ENCODE results near the gene VAV3. TPM values are rescaled to one million over a fixed set of nuclear protein-coding genes. Genes with fewer than 3 reads are reported as not detected.
A peak's percentile ranks its signal among the peaks of the same experiment; 100 is the strongest.
"Not testable (repeated sequence)": the region's sequence is repeated elsewhere in the genome, so short reads cannot be mapped to it uniquely, and the experiment has no call there.

The VAV3 gene, protein sequence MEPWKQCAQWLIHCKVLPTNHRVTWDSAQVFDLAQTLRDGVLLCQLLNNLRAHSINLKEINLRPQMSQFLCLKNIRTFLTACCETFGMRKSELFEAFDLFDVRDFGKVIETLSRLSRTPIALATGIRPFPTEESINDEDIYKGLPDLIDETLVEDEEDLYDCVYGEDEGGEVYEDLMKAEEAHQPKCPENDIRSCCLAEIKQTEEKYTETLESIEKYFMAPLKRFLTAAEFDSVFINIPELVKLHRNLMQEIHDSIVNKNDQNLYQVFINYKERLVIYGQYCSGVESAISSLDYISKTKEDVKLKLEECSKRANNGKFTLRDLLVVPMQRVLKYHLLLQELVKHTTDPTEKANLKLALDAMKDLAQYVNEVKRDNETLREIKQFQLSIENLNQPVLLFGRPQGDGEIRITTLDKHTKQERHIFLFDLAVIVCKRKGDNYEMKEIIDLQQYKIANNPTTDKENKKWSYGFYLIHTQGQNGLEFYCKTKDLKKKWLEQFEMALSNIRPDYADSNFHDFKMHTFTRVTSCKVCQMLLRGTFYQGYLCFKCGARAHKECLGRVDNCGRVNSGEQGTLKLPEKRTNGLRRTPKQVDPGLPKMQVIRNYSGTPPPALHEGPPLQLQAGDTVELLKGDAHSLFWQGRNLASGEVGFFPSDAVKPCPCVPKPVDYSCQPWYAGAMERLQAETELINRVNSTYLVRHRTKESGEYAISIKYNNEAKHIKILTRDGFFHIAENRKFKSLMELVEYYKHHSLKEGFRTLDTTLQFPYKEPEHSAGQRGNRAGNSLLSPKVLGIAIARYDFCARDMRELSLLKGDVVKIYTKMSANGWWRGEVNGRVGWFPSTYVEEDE
- total RNA-seq: 6.4 TPM

DNA sequence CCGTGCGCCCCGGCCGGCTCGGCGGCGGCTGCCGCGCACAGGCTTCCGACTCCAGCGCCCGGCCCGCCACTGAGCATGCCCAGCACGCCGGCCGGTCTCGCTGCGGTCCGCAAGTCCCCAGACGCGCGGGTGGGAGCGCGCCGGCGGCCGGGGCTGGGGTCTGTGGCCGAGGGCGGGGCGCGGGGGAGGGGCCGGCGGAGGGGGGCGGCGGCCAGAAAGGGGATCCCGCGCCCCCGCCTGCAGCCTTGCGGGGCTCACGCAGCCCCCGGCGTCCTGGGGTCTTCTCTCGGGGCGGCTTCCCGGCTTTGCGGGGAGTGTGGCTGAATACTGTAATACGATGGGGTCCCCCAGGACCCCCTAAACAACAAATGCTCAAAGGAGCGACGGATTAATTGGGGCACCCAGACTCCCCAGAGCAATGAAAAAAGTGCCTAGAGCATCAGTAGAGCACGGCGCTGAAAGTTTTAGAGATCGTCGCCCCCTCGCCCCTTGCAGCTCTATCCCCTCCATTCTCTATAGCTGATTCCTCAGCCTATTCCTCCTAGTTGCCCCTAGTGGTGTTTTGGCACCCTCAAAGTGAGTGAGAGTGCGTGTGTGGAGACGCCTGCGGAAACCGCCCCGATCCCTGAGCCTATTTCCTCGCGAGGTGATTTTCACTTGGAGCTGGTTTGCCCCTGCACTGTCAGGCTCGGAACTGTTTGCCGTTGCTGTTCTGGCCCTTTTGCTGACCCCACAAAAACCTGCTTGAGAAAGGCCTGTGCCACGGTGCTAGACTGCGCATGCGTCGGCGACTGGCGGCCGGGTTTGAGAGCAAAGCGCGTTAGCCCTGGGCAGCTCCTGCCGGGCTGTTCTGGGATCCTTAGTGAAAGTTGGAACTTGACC, at the start of gene VAV3:
Gene VAV3, minus strand, starts transcription at position 71 of the 882 bp plus-strand sequence. CDS start 311 bp downstream, outside the sequence.
- intact Hi-C loops (cut with DNase I): no loop called here
- ATAC-seq (peak; percentile 80), DNase-seq (ENCODE audit: low spot score) (peak; percentile 75)

DNA sequence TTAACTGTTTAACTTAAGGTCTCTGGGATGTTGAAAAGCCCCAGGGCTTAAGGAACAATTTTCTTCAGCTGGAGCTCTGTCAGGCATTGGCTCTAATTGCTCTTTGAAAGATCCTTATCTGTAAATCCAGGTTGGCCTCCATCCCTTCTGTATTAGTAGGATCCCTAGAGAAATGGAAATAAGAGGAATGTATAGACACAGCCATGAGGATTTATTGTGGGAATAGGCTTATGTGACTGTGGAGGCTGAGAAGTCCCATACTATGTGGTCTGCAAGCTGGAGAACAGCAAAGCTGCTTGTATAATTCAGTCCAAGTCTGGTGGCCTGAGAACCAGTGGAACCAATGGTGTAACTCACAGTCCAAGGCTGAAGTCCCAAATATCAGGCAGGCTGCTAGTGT, 47.6 kb upstream of the VAV3 start:
- no peak for ATAC-seq
- intact Hi-C loops (cut with DNase I): no loop called here

DNA sequence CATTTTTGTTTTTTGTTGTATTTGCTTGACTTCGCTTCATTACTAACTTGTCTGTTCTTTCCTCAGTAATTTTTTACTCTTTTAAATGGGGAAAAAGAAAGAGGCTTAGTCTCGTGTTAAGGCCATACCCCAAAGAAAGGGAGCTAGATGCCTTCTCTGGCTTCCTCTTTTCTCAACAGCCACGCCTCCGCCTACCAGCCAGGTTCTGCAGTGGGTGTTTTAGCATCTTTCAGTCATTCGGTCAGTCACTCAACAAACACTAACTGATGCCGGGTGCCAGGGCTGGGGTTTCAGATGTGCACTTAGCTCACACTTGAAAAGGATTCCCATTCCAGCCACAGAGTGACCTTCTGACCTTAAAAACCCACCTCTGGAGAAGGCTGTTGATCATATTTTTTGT, 46.3 kb upstream of the VAV3 start:
- intact Hi-C loops (cut with DNase I): no loop called here
- DNase-seq (ENCODE audit: low spot score) (no peak), ATAC-seq (no peak)

More for the DNA sequence above, 47.6 kb upstream of the VAV3 start:
- DNase-seq (ENCODE audit: low spot score): no peak

DNA sequence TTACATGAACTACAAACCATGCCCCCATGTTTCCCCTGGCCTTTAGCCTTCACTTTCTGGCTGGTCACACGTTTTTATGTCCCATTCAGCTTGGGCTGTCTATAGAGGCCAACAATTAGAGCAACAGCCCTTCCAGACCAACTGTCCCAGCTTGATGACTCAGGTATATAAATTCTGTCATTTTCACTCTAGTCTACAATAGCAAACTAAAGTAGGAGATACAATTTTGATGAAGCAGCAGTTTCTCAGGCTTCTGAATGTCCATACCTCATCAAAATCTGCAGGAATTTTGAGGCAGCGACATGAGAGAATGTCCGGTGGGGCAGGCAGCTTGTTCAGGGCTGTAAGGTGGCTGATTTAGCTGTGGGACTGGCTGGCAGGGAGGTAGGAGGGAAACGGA, 45.6 kb upstream of the VAV3 start:
- intact Hi-C loops (cut with DNase I): no loop called here
- no peak for ATAC-seq
- no peak for DNase-seq (ENCODE audit: low spot score)

DNA sequence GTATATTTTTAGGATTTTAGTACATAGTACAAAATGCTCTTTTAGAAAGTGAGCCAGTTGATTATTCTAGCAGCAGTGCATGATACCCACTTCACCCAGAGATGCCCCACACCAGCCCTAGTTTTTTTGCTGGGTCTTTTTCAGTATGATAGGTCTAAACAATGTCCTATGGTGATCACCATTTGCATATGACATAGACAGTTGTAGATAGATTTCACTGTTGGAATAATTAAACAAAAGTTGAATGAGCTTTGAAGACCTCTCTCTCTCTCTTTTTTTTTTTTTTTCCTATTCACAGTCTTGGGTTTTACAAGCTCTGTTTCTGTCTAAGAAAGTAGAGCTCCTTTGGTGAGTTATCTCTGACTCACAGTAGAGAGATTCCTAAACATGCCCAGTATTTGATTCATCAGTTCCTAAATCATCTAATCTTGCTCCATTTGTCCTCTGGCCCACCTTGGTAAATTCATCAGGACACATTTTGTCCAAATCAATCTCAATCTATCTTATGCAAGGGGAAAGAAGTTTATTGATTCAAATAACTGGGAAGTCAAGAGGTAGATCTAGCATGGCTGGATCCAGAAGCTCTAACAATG, 44.7 kb upstream of the VAV3 start:
- DNase-seq (ENCODE audit: low spot score) (no peak), ATAC-seq (no peak)
- intact Hi-C loops (cut with DNase I): no loop called here

DNA sequence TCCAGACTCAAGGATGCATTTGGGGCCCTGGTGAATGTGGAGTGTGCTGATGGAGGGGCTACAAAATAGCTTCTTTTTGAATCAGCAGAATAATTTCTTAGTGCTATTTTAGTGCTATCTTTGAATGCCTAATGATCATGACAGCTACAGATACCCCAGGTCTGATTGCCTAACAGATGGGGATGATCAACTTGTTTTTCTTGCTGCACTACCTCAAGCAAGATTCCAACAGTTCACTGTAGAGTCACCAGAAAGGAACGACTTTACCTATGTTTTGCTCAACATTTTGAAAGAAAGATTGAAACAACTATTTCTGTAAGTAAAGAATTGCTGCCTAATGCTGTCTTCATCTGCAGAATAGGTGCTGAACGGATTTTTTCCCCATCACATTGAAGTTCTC, 42.6 kb upstream of the VAV3 start:
- no peak for ATAC-seq
- intact Hi-C loops (cut with DNase I): no loop called here
- DNase-seq (ENCODE audit: low spot score): no peak

DNA sequence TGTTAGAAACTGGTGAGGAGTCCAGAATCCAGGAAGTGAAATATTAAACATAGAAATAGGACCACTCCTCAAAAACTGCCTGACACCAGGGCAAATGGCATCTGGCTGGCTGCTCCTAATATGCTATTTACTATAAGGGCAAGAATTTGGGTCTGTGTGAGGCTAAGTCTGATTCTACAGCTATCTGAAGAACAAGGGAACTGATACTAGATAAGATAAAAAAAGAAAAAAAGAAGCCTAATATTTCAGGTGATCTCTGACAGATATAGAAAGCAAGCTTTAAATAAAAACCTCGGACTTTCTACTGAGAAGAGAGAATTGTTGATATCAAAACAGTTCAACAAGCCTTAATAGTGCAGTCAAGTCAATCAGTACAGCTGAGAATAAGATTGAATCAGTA, 42.1 kb upstream of the VAV3 start:
- no peak for ATAC-seq
- no peak for DNase-seq (ENCODE audit: low spot score)
- intact Hi-C loops (cut with DNase I): no loop called here

DNA sequence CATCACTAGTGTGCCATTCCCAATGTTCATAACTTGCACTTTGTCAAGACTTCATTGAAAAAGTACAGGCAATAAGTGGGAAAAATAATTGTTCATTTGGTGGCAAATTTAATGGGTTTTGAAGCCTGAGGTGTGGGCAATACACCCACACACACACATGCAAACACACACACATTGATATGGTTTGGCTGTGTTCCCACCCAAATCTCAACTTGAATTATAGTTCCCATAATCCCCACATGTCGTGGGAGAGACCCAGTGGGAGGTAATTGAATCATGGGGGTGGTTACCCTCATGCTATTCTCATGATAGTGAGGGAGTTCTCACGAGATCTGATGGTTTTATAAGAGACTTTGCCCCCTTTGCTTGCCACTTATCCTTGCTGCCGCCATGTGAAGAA, 39.9 kb upstream of the VAV3 start:
- intact Hi-C loops (cut with DNase I); DNase-seq (ENCODE audit: low spot score); ATAC-seq: not testable (repeated sequence)

DNA sequence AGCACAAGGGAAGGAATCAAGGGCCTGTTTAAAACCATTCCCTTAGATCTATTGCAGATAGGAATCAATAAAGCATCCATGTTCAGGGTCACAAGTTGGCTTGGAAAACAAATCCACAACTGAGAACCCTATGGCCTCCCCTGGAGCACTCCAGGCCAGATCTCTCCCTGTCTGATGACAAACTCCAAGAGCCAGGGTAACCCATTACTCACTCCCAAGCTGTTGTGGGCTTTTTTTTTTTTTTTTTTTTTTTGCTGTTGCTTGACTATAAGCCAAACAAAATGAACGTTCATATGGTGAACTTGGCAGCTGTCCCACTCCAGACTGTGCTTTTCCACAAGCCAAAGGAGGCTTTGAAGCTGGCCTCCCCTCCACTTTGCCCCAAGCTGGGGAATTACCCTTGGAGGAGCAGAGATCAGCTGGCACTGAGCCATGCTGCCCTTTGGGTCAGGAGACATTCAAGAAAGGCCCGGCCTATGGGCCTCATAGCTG, 35.7 kb upstream of the VAV3 start:
- intact Hi-C loops (cut with DNase I): no loop called here
- DNase-seq (ENCODE audit: low spot score): peak; percentile 72
- peak; percentile 24 for ATAC-seq

DNA sequence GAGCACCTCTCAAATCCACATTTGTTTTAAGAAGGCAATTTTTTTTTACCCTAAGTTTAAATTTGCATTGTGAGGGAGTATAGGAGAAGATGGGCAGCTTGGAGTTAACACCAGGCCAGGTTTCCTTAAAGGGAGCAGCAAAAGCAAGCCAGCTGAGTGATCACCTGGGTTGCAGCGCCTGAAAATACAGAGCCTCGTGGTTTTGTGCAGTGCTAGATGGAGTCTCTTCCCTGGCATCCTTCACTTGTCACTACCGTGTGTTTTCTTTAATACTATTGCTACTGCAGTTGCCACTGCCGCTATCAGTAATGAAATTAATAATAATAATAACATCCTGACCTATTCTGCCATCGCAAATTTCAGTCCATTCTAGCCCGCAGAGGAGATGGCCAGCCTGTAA, 35.2 kb upstream of the VAV3 start:
- intact Hi-C loops (cut with DNase I): no loop called here
- no peak for DNase-seq (ENCODE audit: low spot score)

DNA sequence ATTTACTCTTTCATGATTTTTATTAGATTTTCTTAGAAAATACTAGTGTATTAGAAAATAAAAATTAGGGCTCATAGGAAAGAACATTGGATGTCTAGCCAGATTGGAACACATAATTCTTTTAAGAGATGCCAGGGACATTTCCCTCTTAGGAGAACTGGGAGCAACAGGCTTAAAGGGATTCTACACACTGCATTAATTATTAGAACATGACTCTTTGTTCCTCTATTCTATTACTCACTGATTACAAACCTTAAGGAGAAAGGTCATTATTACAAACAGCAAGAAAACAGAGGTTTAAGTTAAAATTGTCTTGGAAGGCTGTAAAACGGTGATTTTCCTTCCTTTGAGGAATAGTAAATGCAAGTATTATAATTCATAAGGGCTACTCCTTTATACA, 32.9 kb upstream of the VAV3 start:
- no peak for ATAC-seq
- intact Hi-C loops (cut with DNase I): no loop called here
- DNase-seq (ENCODE audit: low spot score): no peak

More for the DNA sequence above, 35.2 kb upstream of the VAV3 start:
- ATAC-seq: no peak

DNA sequence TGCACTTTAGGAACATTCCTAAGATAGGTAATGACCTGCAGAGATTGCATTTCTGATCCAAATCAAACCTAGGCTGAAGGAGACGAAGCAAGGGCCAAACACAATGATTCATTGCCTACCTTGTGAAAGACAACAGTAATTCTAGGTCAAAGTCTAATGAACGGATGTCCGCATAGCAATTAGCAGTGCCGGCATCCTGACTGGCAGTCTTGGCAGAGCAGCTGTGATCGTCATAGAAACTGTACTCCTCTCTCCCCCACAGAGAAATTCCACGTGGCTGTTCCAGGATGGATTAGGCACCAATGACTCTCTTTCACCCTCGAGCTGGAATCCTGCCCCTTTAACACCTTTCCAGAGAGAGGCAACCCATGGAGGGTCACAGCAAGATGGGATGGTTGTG, 28.9 kb upstream of the VAV3 start:
- DNase-seq (ENCODE audit: low spot score): no peak
- ATAC-seq: no peak
- intact Hi-C loops (cut with DNase I): no loop called here

DNA sequence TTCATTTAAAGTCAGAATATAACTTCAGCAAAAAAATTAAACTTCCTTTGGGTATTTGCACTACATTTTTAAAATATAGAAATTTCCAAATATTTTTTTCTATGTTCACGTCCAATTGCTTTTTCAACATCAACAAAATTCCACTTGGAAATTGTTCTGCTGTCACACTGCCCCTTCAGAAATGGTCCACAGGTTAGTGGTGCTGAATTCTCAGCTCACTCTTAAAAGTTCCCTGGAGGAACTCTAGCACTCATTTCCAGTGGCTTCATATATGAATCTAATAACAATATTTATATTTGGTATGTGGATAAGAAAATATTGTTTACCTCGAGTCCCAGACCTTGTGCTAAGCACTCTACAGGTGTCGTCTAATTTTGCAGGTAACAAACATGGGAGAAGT, 27.4 kb upstream of the VAV3 start:
- ATAC-seq: no peak
- intact Hi-C loops (cut with DNase I): no loop called here
- no peak for DNase-seq (ENCODE audit: low spot score)

DNA sequence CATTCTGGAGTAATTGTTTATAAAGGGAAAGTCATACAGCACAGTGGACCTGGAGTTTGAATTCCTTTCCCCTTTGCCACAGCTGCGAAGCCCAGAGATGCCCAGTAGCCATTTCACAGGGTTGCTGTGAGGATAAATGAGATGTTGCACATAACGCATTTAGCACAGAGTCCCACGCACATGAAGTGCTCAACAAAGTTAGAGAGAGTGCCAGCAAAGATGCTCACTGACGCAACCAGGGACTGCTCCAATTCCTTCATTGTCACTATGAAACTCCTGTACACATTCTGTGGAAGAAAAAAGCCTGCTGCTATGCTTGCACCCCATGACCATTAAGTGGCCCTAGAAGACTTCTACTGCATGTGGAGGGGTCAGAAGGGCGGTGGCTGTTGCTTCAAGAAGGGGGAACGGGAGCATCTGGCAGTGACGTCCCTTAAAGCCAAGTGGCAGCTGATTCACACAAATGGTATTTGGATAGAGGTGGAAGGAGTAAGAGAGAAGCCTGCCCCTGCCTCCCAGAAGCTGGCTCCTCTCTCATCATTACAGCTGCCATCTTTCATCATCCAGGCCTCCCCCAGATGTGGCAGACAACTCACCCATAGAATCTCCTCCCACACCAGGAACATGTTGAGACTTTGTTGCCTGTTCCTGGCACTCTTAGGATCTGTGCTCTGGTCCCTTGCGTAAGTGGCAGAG, 26.5 kb upstream of the VAV3 start:
- ATAC-seq (no peak), DNase-seq (ENCODE audit: low spot score) (no peak)
- intact Hi-C loops (cut with DNase I): no loop called here

DNA sequence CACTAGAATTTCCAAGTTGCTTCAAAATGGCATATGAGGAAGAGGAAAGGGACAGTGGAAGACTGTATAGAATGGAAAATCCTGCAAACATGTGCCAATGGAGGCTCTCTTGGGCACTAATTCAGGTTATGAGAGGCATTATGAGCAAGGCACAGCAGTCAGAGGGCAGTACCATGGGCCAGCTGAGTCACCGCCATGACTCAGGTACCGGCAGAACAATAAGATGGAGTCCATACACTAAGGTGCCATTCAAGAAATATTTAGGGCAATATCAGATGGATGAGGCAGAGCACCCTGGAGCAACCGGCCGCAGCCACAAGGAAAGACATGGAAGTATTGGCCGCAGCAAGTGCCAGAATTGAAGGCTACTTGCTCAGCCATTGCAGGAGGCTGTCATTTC, 25.6 kb upstream of the VAV3 start:
- intact Hi-C loops (cut with DNase I): no loop called here
- DNase-seq (ENCODE audit: low spot score) (no peak), ATAC-seq (no peak)

DNA sequence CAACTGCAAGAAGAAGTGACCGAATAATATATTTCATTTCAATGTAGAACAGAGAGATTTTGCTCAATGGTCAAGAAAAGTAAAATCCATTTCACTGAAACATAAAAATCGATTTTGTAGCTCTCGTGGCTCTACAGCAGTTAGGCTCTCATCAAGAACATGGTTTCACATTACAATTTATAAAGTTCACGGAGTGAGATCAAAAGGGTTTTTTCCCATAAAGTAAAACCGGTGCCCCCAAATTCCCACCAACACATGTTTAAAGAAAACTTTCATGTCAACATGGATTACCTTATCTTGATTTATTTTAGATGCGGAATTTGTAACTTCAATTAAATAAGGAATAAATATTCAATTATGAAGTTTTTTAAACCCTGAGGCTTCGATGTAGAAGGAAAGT, 16.3 kb upstream of the VAV3 start:
- DNase-seq (ENCODE audit: low spot score): no peak
- no peak for ATAC-seq
- intact Hi-C loops (cut with DNase I): no loop called here

DNA sequence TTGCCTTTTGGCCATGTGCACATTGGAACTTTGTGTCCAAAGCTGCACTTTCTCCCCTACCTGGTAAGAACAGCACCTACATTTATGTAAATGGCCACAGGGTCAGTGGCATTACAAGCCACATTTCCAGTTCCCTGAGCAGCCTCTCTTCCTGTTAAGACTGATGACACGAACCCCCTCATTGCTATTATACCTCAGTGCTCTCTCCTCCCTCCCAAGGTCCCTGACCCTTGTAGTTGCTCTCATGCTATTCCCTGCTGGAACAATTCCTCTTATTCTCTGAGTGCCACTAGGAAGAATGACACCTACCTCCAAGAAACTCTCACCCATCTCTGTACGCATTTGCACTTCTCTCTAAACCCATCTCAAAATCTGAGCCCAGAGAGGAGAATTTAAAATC, 14.9 kb upstream of the VAV3 start:
- intact Hi-C loops (cut with DNase I): no loop called here
- ATAC-seq (no peak), DNase-seq (ENCODE audit: low spot score) (no peak)

DNA sequence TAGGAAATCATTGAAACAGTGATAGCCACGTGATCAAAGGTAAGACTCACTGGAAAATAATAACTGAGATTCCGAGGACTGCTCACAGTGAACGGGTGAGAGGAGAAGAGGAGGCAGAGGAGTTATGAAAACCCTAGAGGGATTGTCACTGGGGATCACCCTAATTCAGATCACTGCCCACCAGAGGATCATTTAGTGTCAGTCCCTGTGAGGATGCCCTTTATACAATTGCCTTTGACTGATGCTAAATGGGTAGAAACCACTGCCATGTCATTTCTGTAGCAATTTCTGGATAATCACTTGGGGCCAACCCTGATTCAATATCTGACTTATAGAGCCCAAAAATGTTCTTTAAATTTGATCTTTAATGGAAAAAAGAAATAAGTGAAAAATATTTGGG, 14.1 kb upstream of the VAV3 start:
- no peak for DNase-seq (ENCODE audit: low spot score)
- intact Hi-C loops (cut with DNase I): no loop called here
- no peak for ATAC-seq
